ENCODE results near the gene NFYA. TPM values are rescaled to one million over a fixed set of nuclear protein-coding genes. Genes with fewer than 3 reads are reported as not detected.

Gene NFYA
- total RNA-seq, 1 experiment from 2014 or later: 28.7 TPM

- ChIA-PET CTCF (interaction anchor here (1.2 to 2.8 kb wide), 3 partner anchors 33 to 109 kb away, joined by 4 to 9 read pairs (median 6); partner anchors contain the start of gene UNC5CL), POLR2A (no interaction called here)
- TF ChIP-seq TCF7L2 (IDR thresholded peaks at IDR 0.05; ENCODE audit: borderline replicate concordance, extremely low read depth, insufficient read depth, insufficient read length) (no peak), RAD21 (IDR thresholded peaks at IDR 0.05; ENCODE audit: low read depth) (no peak), ZNF274 (IDR thresholded peaks at IDR 0.05; ENCODE audit: low read depth, low read length) (no peak), POLR2A (IDR thresholded peaks at IDR 0.05; ENCODE audit: borderline replicate concordance, extremely low read depth, insufficient read depth, insufficient read length) (peak; percentile 26), ATF3 (IDR thresholded peaks at IDR 0.05) (no peak), POLR2AphosphoS5 (IDR thresholded peaks at IDR 0.05; ENCODE audit: low read depth, low read length) (peak; percentile 79), ELF1 (IDR thresholded peaks at IDR 0.05; ENCODE audit: borderline replicate concordance, low read depth) (no peak), EZH2 (IDR thresholded peaks at IDR 0.05) (no peak), JUND (IDR thresholded peaks at IDR 0.05) (no peak), REST (IDR thresholded peaks at IDR 0.05; ENCODE audit: low read depth) (no peak), CEBPB (IDR thresholded peaks at IDR 0.05; ENCODE audit: low read depth) (no peak), CBX3 (IDR thresholded peaks at IDR 0.05; ENCODE audit: low read depth) (no peak), MAX (IDR thresholded peaks at IDR 0.05) (peak; percentile 51; the same call in 1 of the 2 replicates), FOSL1 (IDR thresholded peaks at IDR 0.05; ENCODE audit: low read depth) (no peak), SP1 (IDR thresholded peaks at IDR 0.05; ENCODE audit: low read depth) (no peak), ZBTB33 (IDR thresholded peaks at IDR 0.05; ENCODE audit: extremely low read depth, insufficient replicate concordance, low read length) (no peak), SRF (IDR thresholded peaks at IDR 0.05; ENCODE audit: low read depth) (no peak), YY1 (IDR thresholded peaks at IDR 0.05; ENCODE audit: extremely low read depth, insufficient replicate concordance, low read depth, low read length) (no peak), SIN3A (IDR thresholded peaks at IDR 0.05; ENCODE audit: low read depth) (peak; percentile 39), EGR1 (IDR thresholded peaks at IDR 0.05; ENCODE audit: low read depth) (peak; percentile 83)
These were observed 611 bp downstream of the NFYA start for GRCh38 chr6:41073203-41073967.

More at GRCh38 chr6:41073203-41073967, 611 bp downstream of the NFYA start:
- H2AFZ ChIP-seq (ENCODE audit: low read depth, low read length, poor library complexity, severe bottlenecking): no peak overlapping the region
- H3K27me3 ChIP-seq (ENCODE audit: insufficient read depth, low read length): no peaks in the 10 kb centered on the region
- no peaks in the 10 kb centered on the region for H3K36me3 ChIP-seq (ENCODE audit: control insufficient read depth in 1 of 2, insufficient read depth in 2 of 2, low read length in 2 of 2)
- H4K20me1 ChIP-seq (ENCODE audit: insufficient read depth): no peaks in the 10 kb centered on the region
- peak overlapping the region; percentile 93 for H3K4me2 ChIP-seq (ENCODE audit: low read length)
- peaks cover 7 to 16% of the 10 kb centered on the region in 2 experiments; a peak in 3 of 4 replicates for H3K4me1 ChIP-seq (ENCODE audit: control insufficient read depth in 1 of 2, insufficient read depth in 2 of 2, low read length in 2 of 2)
- peak overlapping the region; percentile 94 for H3K9ac ChIP-seq (ENCODE audit: low read length)
- no peaks in the 10 kb centered on the region for H3K9me2 ChIP-seq (ENCODE audit: insufficient read depth)
- BruUV-seq (replicated peaks): no TSS peak
- intact Hi-C loops (cut with micrococcal nuclease): no loop called here
- peak; percentile 24 for ATAC-seq
- peak overlapping the region; percentile 98 for H3K27ac ChIP-seq (ENCODE audit: low read depth, low read length)
- peak; percentile 47 for DNase-seq (ENCODE audit: low read depth, low spot score)
- peaks cover 64% of the 10 kb centered on the region for H3K79me2 ChIP-seq (ENCODE audit: insufficient read depth, low read length)
- H3K4me3 ChIP-seq (replicated peaks in 1 of 2; ENCODE audit: low read depth in 1 of 2, low read length in 2 of 2): peak overlapping the region; percentile 67 to 77
- H3K9me3 ChIP-seq (ENCODE audit: control insufficient read depth in 1 of 2, insufficient read depth in 1 of 2, low read depth in 1 of 2, low read length in 2 of 2): no peaks in the 10 kb centered on the region
- RAD21 ChIA-PET (ENCODE audit: low non-redundant PET in 1 of 2, low total read pairs in 2 of 2, uncharacterized antibody in 2 of 2, unreplicated experiment in 2 of 2): no interaction called here

All from HCT116 (cell line).